H9 (cell line): ENCODE results near the gene RAI14. TPM values are rescaled to one million over a fixed set of nuclear protein-coding genes. Genes with fewer than 3 reads are reported as not detected.

Experiments
- DNase-seq: peaks from one replicate; pipeline ENCODE4 v3.0.0-alpha.2; 2017
- H2AFZ ChIP-seq: one replicate; pipeline ENCODE4 v1.6.1; 2013; ENCODE audit warnings: mild to moderate bottlenecking, low read length, control low read depth, moderate library complexity
- H2AK5ac ChIP-seq: 2 replicates; pipeline ENCODE4 v1.6.1; 2013; ENCODE audit warnings: low read length, control low read depth, mixed read lengths; ENCODE audit not compliant: insufficient read length
- H2BK120ac ChIP-seq: one replicate; pipeline ENCODE4 v1.6.1; 2013; ENCODE audit warnings: low read depth, mild to moderate bottlenecking, low read length, control low read depth, inconsistent platforms; ENCODE audit not compliant: poor library complexity, severe bottlenecking
- H2BK12ac ChIP-seq: 2 replicates; pipeline ENCODE4 v1.6.1; 2013; ENCODE audit warnings: low read length, control low read depth, mixed read lengths, low read depth; ENCODE audit not compliant: insufficient read length
- H2BK15ac ChIP-seq: 2 replicates; pipeline ENCODE4 v1.6.1; 2013; ENCODE audit warnings: low read depth, low read length, control low read depth
- H2BK20ac ChIP-seq: one replicate; pipeline ENCODE4 v1.6.1; 2013; ENCODE audit warnings: low read depth, mild to moderate bottlenecking, low read length, control low read depth, inconsistent platforms; ENCODE audit not compliant: poor library complexity, severe bottlenecking
- H2BK5ac ChIP-seq: 2 replicates; pipeline ENCODE4 v1.6.1; 2013; ENCODE audit warnings: low read length, control low read depth, mixed read lengths; ENCODE audit not compliant: insufficient read length
- H3K14ac ChIP-seq: 2 replicates; pipeline ENCODE4 v1.6.1; 2013; ENCODE audit warnings: low read length, control low read depth; ENCODE audit not compliant: insufficient read depth
- H3K18ac ChIP-seq: 2 replicates; pipeline ENCODE4 v1.6.1; 2013; ENCODE audit warnings: low read depth, mild to moderate bottlenecking, mixed read lengths, low read length, control low read depth; ENCODE audit not compliant: insufficient read length
- H3K23ac ChIP-seq: 2 replicates; pipeline ENCODE4 v1.6.1; 2013; ENCODE audit warnings: low read length, control low read depth, mixed read lengths, low read depth; ENCODE audit not compliant: insufficient read length
- H3K23me2 ChIP-seq: 2 replicates; pipeline ENCODE4 v1.6.1; 2013; ENCODE audit warnings: low read depth, mild to moderate bottlenecking, mixed read lengths, low read length, control low read depth; ENCODE audit not compliant: insufficient read length, poor library complexity, severe bottlenecking
- H3K27ac ChIP-seq: 2 replicates; pipeline ENCODE4 v1.5.1; 2013; ENCODE audit warnings: low read length, control low read depth, mixed read lengths, low read depth; ENCODE audit not compliant: insufficient read length
- H3K27me3 ChIP-seq: 2 replicates; pipeline ENCODE4 v1.6.1; 2013; ENCODE audit warnings: low read length, control low read depth, inconsistent platforms; ENCODE audit not compliant: insufficient read depth
- H3K4ac ChIP-seq: 2 replicates; pipeline ENCODE4 v1.6.1; 2013; ENCODE audit warnings: low read depth, mild to moderate bottlenecking, control low read depth, inconsistent platforms, low read length, moderate library complexity
- H3K4me1 ChIP-seq: 2 replicates; pipeline ENCODE4 v1.6.1; 2013; ENCODE audit warnings: low read length, control low read depth, inconsistent platforms; ENCODE audit not compliant: insufficient read depth
- H3K4me2 ChIP-seq: 2 replicates; pipeline ENCODE4 v1.6.1; 2013; ENCODE audit warnings: low read length, control low read depth, mixed read lengths; ENCODE audit not compliant: insufficient read length, insufficient read depth
- H3K56ac ChIP-seq: 2 replicates; pipeline ENCODE4 v1.6.1; 2013; ENCODE audit warnings: low read depth, mild to moderate bottlenecking, mixed read lengths, low read length, control low read depth; ENCODE audit not compliant: insufficient read length
- H3K79me1 ChIP-seq: 2 replicates; pipeline ENCODE4 v1.6.1; 2013; ENCODE audit warnings: low read depth, mild to moderate bottlenecking, moderate library complexity, low read length, control low read depth, inconsistent platforms; ENCODE audit not compliant: insufficient read depth, poor library complexity, severe bottlenecking
- H3K79me2 ChIP-seq: 2 replicates; pipeline ENCODE4 v1.6.1; 2013; ENCODE audit warnings: low read length, control low read depth, inconsistent platforms; ENCODE audit not compliant: insufficient read depth
- H3K9ac ChIP-seq: 2 replicates; pipeline ENCODE4 v1.6.1; 2013; ENCODE audit warnings: low read length, control low read depth, mixed read lengths; ENCODE audit not compliant: insufficient read length; ENCODE audit errors: extremely low read depth
- H3K9me3 ChIP-seq: one replicate; pipeline ENCODE4 v1.6.1; 2013; ENCODE audit warnings: low read depth, low read length, inconsistent platforms; ENCODE audit not compliant: control insufficient read depth
- H3T11ph ChIP-seq: one replicate; pipeline ENCODE4 v1.6.1; 2013; ENCODE audit warnings: mild to moderate bottlenecking, low read length, control low read depth, inconsistent platforms
- H4K20me1 ChIP-seq: one replicate; pipeline ENCODE4 v1.6.1; 2013; ENCODE audit not compliant: control insufficient read depth, insufficient read length, insufficient read depth
- H4K5ac ChIP-seq: 2 replicates; pipeline ENCODE4 v1.6.1; 2013; ENCODE audit warnings: low read depth, mild to moderate bottlenecking, mixed read lengths, low read length, control low read depth; ENCODE audit not compliant: insufficient read length
- H4K8ac ChIP-seq: replicated peaks from 2 replicates; pipeline ENCODE4 v1.6.1; 2013; ENCODE audit warnings: low read length, control low read depth, mixed read lengths, low read depth; ENCODE audit not compliant: insufficient read length
- H4K91ac ChIP-seq: 2 replicates; pipeline ENCODE4 v1.6.1; 2013; ENCODE audit warnings: low read depth, mild to moderate bottlenecking, moderate library complexity, mixed read lengths, low read length, control low read depth; ENCODE audit not compliant: insufficient read length
- H3K27ac Mint-ChIP-seq, 3 experiments: 2 replicates in 2 of 3; 3 replicates in 1 of 3; pipeline ENCODE4 v1.8.0; 2020 to 2021; ENCODE audit warnings: mixed read lengths in 3 of 3, mild to moderate bottlenecking in 1 of 3, moderate library complexity in 1 of 3
- H3K27me3 Mint-ChIP-seq: 2 replicates; pipeline ENCODE4 v1.8.0; 2021; ENCODE audit warnings: low read depth, mild to moderate bottlenecking, moderate library complexity, mixed read lengths
- H3K36me3 Mint-ChIP-seq, 3 experiments: 2 replicates in 2 of 3; 3 replicates in 1 of 3; pipeline ENCODE4 v1.8.0; 2020 to 2021; ENCODE audit warnings: low read depth in 3 of 3, mixed read lengths in 3 of 3; ENCODE audit not compliant: insufficient read depth in 1 of 3
- H3K4me1 Mint-ChIP-seq, 2 experiments: 2 replicates each; pipeline ENCODE4 v1.8.0; 2020; ENCODE audit warnings: mixed read lengths in 2 of 2
- H3K4me3 Mint-ChIP-seq, 2 experiments: 2 replicates in 1 of 2; 3 replicates in 1 of 2; pipeline ENCODE4 v1.8.0; 2020 to 2021; ENCODE audit warnings: mild to moderate bottlenecking in 2 of 2, mixed read lengths in 2 of 2, moderate library complexity in 1 of 2
- H3K9me3 Mint-ChIP-seq, 2 experiments: 2 replicates in 1 of 2; 3 replicates in 1 of 2; pipeline ENCODE4 v1.8.0; 2020; ENCODE audit warnings: mild to moderate bottlenecking in 2 of 2, mixed read lengths in 2 of 2, moderate library complexity in 1 of 2
- CTCF ChIP-seq: fragments of 200-600 bp; sonication (generic); conservative IDR thresholded peaks from 3 replicates; pipeline ENCODE4 v1.8.0; 2021; ENCODE audit warnings: antibody characterized with exemption, mild to moderate bottlenecking
- WGBS: extraction: QIAGEN DNeasy Blood & Tissue Kit; methylation state at CpG from one replicate; pipeline ENCODE4 v1.1.7; 2013; ENCODE audit warnings: missing lambda C conversion rate, low lambda C conversion rate, mixed read lengths; ENCODE audit not compliant: insufficient read length; ENCODE audit errors: extremely low coverage; 5-methylcytosine and 5-hydroxymethylcytosine counted together
- total RNA-seq: library from RNA; stranded (reverse); gene quantifications from 2 replicates; pipeline ENCODE4 v1.2.1, GENCODE V29; 2021

The RAI14 gene
- total RNA-seq, 1 experiment from 2014 or later: 127 TPM

- H3K9me3 Mint-ChIP-seq: peaks cover 0 to 2% of the 10 kb centered on the region in 2 experiments; a peak in 1 of 5 replicates
- H3K23ac ChIP-seq: no peak overlapping the region
- no peak overlapping the region for H4K5ac ChIP-seq
- H3K18ac ChIP-seq: peak overlapping the region; percentile 91
- H2BK5ac ChIP-seq: no peak overlapping the region
- H3K27ac ChIP-seq: peak overlapping the region; percentile 33
- H2BK12ac ChIP-seq: no peak overlapping the region
- H4K8ac ChIP-seq: no peak overlapping the region
- H3K9ac ChIP-seq: peak overlapping the region; percentile 92
- TF ChIP-seq CTCF: no peak
- H3K79me2 ChIP-seq: peaks cover 40% of the 10 kb centered on the region
- H3K23me2 ChIP-seq: peaks cover 17% of the 10 kb centered on the region
- H3K9me3 ChIP-seq: no peaks in the 10 kb centered on the region
- H3K4me3 Mint-ChIP-seq: peak overlapping the region; percentile 84 to 94
- H3K36me3 Mint-ChIP-seq: peaks cover 6 to 14% (median 10%) of the 10 kb centered on the region in 3 experiments; a peak in 5 of 7 replicates
- H2AFZ ChIP-seq: no peak overlapping the region
- no peaks in the 10 kb centered on the region for H4K20me1 ChIP-seq
- peaks cover 8% of the 10 kb centered on the region; the same call in 1 of the 2 replicates for H3K4me1 ChIP-seq
- DNase-seq: no peak
- H2BK20ac ChIP-seq: no peak overlapping the region
- H2AK5ac ChIP-seq: no peak overlapping the region
- no peak overlapping the region for H2BK15ac ChIP-seq
- no peaks in the 10 kb centered on the region for H3K27me3 ChIP-seq
- no peak overlapping the region for H3K4ac ChIP-seq
- no peak overlapping the region for H4K91ac ChIP-seq
- H3K79me1 ChIP-seq: no peaks in the 10 kb centered on the region
- no peak overlapping the region for H3K56ac ChIP-seq
- no peaks in the 10 kb centered on the region for H3K27me3 Mint-ChIP-seq
- peak overlapping the region; percentile 88 for H3K4me2 ChIP-seq
- peak overlapping the region; percentile 94 for H3K14ac ChIP-seq
- H3K4me1 Mint-ChIP-seq: peaks cover 40 to 47% of the 10 kb centered on the region in 2 experiments
- H3K27ac Mint-ChIP-seq: no peak overlapping the region
- H3T11ph ChIP-seq: no peak overlapping the region
- H2BK120ac ChIP-seq: no peak overlapping the region
- WGBS: no CpG with 5 or more reads among the region's 53 CpGs
Measured at GRCh38 chr5:34656700-34657273, 659 bp downstream of the RAI14 start.
